ENCODE results near the gene FNIP2. TPM values are rescaled to one million over a fixed set of nuclear protein-coding genes. Genes with fewer than 3 reads are reported as not detected.

Gene FNIP2
- total and polyA plus RNA-seq, 10 of the 15 experiments (the other 5 are each of a cell fraction or from before 2014, with no cell fraction given), result 0.03 to 0.38 (median 0.15) TPM

GRCh38 chr4:158813113-158813512 lies 44.3 kb downstream of the FNIP2 start:
- BruUV-seq (replicated peaks), result no TSS peak
- POLR2A ChIA-PET, result interaction anchor here (4.8 kb wide), 1 partner anchor 10 kb away, joined by 52 read pairs; no protein-coding TSS in a partner anchor
- intact Hi-C loops (cut with micrococcal nuclease; ENCODE audit: unreplicated experiment) (no loop called here), in situ Hi-C loops (cut with MboI) (no loop called here)
- no peaks in the 10 kb centered on the region for H3K36me3 ChIP-seq (ENCODE audit: control insufficient read depth in 2 of 2, insufficient read depth in 2 of 2, low read length in 1 of 2)
- SMC1A ChIA-PET (ENCODE audit: uncharacterized antibody, unreplicated experiment), result interaction anchor here (4.2 to 16.0 kb wide), 3 partner anchors 10 to 38 kb away, joined by 34 to 291 read pairs (median 101); no protein-coding TSS in a partner anchor
- no peaks in the 10 kb centered on the region for H4K20me1 ChIP-seq (ENCODE audit: control insufficient read depth, insufficient read depth)
- DNase-seq (ENCODE audit: low read depth, low spot score) (no peak), ATAC-seq (no peak), FAIRE-seq (no peak)
- H2AFZ ChIP-seq (ENCODE audit: control insufficient read depth, low read depth, low read length), result no peak overlapping the region
- WGBS (ENCODE audit: insufficient coverage, insufficient replicate concordance, low lambda C conversion rate, missing lambda C conversion rate), result 63% methylated on average over 3 of the region's 3 CpGs
- H3K9ac ChIP-seq (ENCODE audit: control insufficient read depth, insufficient read depth, low read length), result no peak overlapping the region
- H3K4me3 ChIP-seq, result no peak overlapping the region
- H3K4me2 ChIP-seq (ENCODE audit: control insufficient read depth, insufficient read depth), result no peak overlapping the region
- no peaks in the 10 kb centered on the region; the same call in 2 of the 3 replicates for H3K9me3 ChIP-seq (replicated peaks; ENCODE audit: control insufficient read depth, insufficient read depth, low read length)
- peaks cover 7% of the 10 kb centered on the region for H3K79me2 ChIP-seq (ENCODE audit: control insufficient read depth, insufficient read depth, low read length)
- peaks cover 30% of the 10 kb centered on the region for H3K4me1 ChIP-seq (ENCODE audit: control insufficient read depth, insufficient read depth, low read length)
- no peak overlapping the region for H3K27ac ChIP-seq (ENCODE audit: control insufficient read depth, insufficient read depth)
- RAD21 ChIA-PET (ENCODE audit: unreplicated experiment), result interaction anchor here (4.2 kb wide), 1 partner anchor 39 kb away, joined by 39 read pairs; no protein-coding TSS in a partner anchor
- CTCF ChIA-PET, result interaction anchor here (2.3 to 3.1 kb wide), 2 partner anchors 13 to 33 kb away, joined by 8 to 10 read pairs; no protein-coding TSS in a partner anchor
- H3K27me3 ChIP-seq (replicated peaks in 1 of 2; ENCODE audit: control insufficient read depth in 2 of 2, insufficient read depth in 2 of 2, low read length in 1 of 2), result no peaks in the 10 kb centered on the region; a peak in 1 of 4 replicates
- TF ChIP-seq E2F4 (IDR thresholded peaks at IDR 0.05; ENCODE audit: low read depth, low read length) (no peak), NFYB (IDR thresholded peaks at IDR 0.05; ENCODE audit: insufficient read depth, low read depth, low read length) (no peak), MYB (IDR thresholded peaks at IDR 0.05; ENCODE audit: borderline replicate concordance, low read depth, low read length) (no peak), ZBTB11 (CRISPR knock-in tag; IDR thresholded peaks at IDR 0.05) (no peak), BMI1 (IDR thresholded peaks at IDR 0.05; ENCODE audit: borderline replicate concordance) (no peak), ZBTB4 (CRISPR knock-in tag; IDR thresholded peaks at IDR 0.05) (no peak), PBX3 (IDR thresholded peaks at IDR 0.05; ENCODE audit: insufficient replicate concordance, low read depth, low read length) (no peak), POU2F2 (IDR thresholded peaks at IDR 0.05; ENCODE audit: borderline replicate concordance, low read depth, low read length) (no peak), FOS (IDR thresholded peaks at IDR 0.05; ENCODE audit: borderline replicate concordance, extremely low read depth, insufficient read length) (no peak), NR2C2 (IDR thresholded peaks at IDR 0.05; ENCODE audit: borderline replicate concordance, control insufficient read depth, insufficient read length, low read depth) (no peak), SKIL (IDR thresholded peaks at IDR 0.05; ENCODE audit: low read depth, poor library complexity, severe bottlenecking) (no peak)

All from GM12878 (cell line).